ENCODE data around the gene MRLN. TPM values are rescaled to one million over a fixed set of nuclear protein-coding genes. Genes with fewer than 3 reads are reported as not detected.

MRLN gene
- total and polyA plus RNA-seq, 2 donors (not counting 1 experiment from before 2014, with no cell fraction given): not detected

DNA sequence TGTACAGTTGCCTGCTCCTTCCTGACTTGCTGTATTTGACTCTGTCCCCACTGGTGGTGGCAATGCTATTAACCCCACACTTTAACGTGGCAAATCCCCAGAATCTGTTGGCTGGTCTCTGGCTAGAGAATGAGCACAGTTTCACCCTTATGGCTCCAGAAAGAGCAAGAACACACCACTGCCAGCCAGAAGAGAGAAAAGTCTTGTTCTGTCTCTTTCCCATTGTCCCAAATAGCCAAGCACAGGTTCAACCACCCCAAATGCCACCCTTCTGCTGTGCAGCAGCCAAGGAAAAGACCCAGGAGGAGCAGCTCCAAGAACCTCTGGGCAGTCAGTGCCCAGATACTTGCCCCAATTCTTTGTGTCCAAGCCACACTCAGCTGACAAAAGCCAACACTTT lies 54.9 kb downstream of the MRLN start:
- Histone ChIP-seq H3K4me3 (replicated peaks in 1 of 4; ENCODE audit: control extremely low read depth in 1 of 4, insufficient read depth in 1 of 4, low read depth in 3 of 4, low read length in 4 of 4) (no peak overlapping the region), H3K4me1 (ENCODE audit: control insufficient read depth, extremely low read depth, insufficient read depth, low read length) (no peaks in the 10 kb centered on the region), H3K27ac (ENCODE audit: insufficient read depth, low read length) (no peak overlapping the region), H3K27me3 (ENCODE audit: control insufficient read depth, insufficient read depth, low read length) (no peaks in the 10 kb centered on the region), H3K4me2 (ENCODE audit: extremely low read depth, insufficient read depth, low read length) (no peak overlapping the region), H4K20me1 (ENCODE audit: control insufficient read depth, extremely low read depth, insufficient read depth, low read length) (no peaks in the 10 kb centered on the region), H2AFZ (ENCODE audit: low read length) (no peak overlapping the region), H3K9me3 (ENCODE audit: control insufficient read depth, insufficient read depth, low read depth, low read length) (no peaks in the 10 kb centered on the region), H3K9ac (ENCODE audit: insufficient read depth, low read length) (no peak overlapping the region), H3K36me3 (ENCODE audit: control insufficient read depth, insufficient read depth, low read length) (no peaks in the 10 kb centered on the region), H3K79me2 (ENCODE audit: control insufficient read depth, insufficient read depth, low read length) (no peaks in the 10 kb centered on the region)
- no peak for TF ChIP-seq EZH2 (IDR thresholded peaks at IDR 0.05; ENCODE audit: low read length, missing control alignments)
- TF ChIP-seq, protein P1, sequence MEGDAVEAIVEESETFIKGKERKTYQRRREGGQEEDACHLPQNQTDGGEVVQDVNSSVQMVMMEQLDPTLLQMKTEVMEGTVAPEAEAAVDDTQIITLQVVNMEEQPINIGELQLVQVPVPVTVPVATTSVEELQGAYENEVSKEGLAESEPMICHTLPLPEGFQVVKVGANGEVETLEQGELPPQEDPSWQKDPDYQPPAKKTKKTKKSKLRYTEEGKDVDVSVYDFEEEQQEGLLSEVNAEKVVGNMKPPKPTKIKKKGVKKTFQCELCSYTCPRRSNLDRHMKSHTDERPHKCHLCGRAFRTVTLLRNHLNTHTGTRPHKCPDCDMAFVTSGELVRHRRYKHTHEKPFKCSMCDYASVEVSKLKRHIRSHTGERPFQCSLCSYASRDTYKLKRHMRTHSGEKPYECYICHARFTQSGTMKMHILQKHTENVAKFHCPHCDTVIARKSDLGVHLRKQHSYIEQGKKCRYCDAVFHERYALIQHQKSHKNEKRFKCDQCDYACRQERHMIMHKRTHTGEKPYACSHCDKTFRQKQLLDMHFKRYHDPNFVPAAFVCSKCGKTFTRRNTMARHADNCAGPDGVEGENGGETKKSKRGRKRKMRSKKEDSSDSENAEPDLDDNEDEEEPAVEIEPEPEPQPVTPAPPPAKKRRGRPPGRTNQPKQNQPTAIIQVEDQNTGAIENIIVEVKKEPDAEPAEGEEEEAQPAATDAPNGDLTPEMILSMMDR (conservative IDR thresholded peaks at IDR 0.05 in 1 of 2, IDR thresholded peaks at IDR 0.05 in 1 of 2; ENCODE audit: low read depth in 1 of 2, low read length in 2 of 2): no peak
- DNase-seq (ENCODE audit: low read depth in 2 of 2): no peak

DNA sequence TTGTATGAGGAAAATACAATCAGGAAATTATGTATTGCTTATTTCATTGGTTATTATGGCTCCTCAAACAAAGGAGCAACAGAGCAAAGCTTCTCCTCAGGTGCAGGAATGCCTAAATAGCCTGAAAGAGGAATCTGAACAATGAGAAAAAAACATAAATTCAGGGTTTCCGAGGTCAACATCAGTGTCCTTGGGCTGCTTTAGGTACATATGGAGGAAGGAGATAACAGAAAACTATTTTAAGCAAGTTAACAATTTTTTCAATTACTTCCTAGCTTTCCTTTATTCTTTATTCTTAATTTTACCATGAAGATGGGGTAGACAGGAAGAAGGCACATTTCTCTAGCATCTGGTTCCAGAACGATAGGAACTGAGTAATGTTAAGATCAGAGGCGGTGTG lies 57.6 kb downstream of the MRLN start:
- Histone ChIP-seq H4K20me1 (ENCODE audit: control insufficient read depth, extremely low read depth, insufficient read depth, low read length) (no peaks in the 10 kb centered on the region), H3K27me3 (ENCODE audit: control insufficient read depth, insufficient read depth, low read length) (no peaks in the 10 kb centered on the region), H3K4me3 (replicated peaks in 1 of 4; ENCODE audit: control extremely low read depth in 1 of 4, insufficient read depth in 1 of 4, low read depth in 3 of 4, low read length in 4 of 4) (no peak overlapping the region), H3K27ac (ENCODE audit: insufficient read depth, low read length) (no peak overlapping the region), H3K36me3 (ENCODE audit: control insufficient read depth, insufficient read depth, low read length) (no peaks in the 10 kb centered on the region), H3K79me2 (ENCODE audit: control insufficient read depth, insufficient read depth, low read length) (no peaks in the 10 kb centered on the region), H3K9ac (ENCODE audit: insufficient read depth, low read length) (no peak overlapping the region), H3K4me2 (ENCODE audit: extremely low read depth, insufficient read depth, low read length) (no peak overlapping the region), H2AFZ (ENCODE audit: low read length) (no peak overlapping the region), H3K4me1 (ENCODE audit: control insufficient read depth, extremely low read depth, insufficient read depth, low read length) (no peaks in the 10 kb centered on the region), H3K9me3 (ENCODE audit: control insufficient read depth, insufficient read depth, low read depth, low read length) (no peaks in the 10 kb centered on the region)
- DNase-seq (ENCODE audit: low read depth in 2 of 2): no peak
- no peak for TF ChIP-seq EZH2 (IDR thresholded peaks at IDR 0.05; ENCODE audit: low read length, missing control alignments)
- TF ChIP-seq, protein P1 (conservative IDR thresholded peaks at IDR 0.05 in 1 of 2, IDR thresholded peaks at IDR 0.05 in 1 of 2; ENCODE audit: low read depth in 1 of 2, low read length in 2 of 2): no peak

DNA sequence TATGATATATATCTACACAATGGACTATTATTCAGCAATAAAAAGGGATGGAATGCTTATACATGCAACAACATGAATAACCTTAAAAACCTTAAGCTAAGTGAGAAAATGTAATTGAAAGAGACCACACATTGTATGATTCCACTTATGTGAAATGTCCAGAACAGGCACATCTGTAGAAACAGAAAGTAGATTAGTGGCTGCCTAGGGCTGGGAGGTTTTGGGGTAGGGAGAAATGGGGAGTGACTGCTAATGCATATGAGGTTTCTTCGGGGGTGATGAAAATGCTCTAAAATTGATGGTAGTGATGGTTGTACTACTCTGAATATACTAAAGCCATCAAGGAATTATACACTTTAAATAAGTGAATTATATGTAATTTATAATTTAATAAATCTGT lies 58.3 kb downstream of the MRLN start:
- Histone ChIP-seq H3K27ac (ENCODE audit: insufficient read depth, low read length) (no peak overlapping the region), H3K4me2 (ENCODE audit: extremely low read depth, insufficient read depth, low read length) (no peak overlapping the region), H4K20me1 (ENCODE audit: control insufficient read depth, extremely low read depth, insufficient read depth, low read length) (no peaks in the 10 kb centered on the region), H2AFZ (ENCODE audit: low read length) (no peak overlapping the region), H3K9ac (ENCODE audit: insufficient read depth, low read length) (no peak overlapping the region), H3K4me1 (ENCODE audit: control insufficient read depth, extremely low read depth, insufficient read depth, low read length) (no peaks in the 10 kb centered on the region), H3K79me2 (ENCODE audit: control insufficient read depth, insufficient read depth, low read length) (no peaks in the 10 kb centered on the region), H3K27me3 (ENCODE audit: control insufficient read depth, insufficient read depth, low read length) (no peaks in the 10 kb centered on the region), H3K36me3 (ENCODE audit: control insufficient read depth, insufficient read depth, low read length) (no peaks in the 10 kb centered on the region), H3K4me3 (replicated peaks in 1 of 4; ENCODE audit: control extremely low read depth in 1 of 4, insufficient read depth in 1 of 4, low read depth in 3 of 4, low read length in 4 of 4) (no peak overlapping the region), H3K9me3 (ENCODE audit: control insufficient read depth, insufficient read depth, low read depth, low read length) (no peaks in the 10 kb centered on the region)
- TF ChIP-seq EZH2 (IDR thresholded peaks at IDR 0.05; ENCODE audit: low read length, missing control alignments): no peak
- TF ChIP-seq, protein P1 (conservative IDR thresholded peaks at IDR 0.05 in 1 of 2, IDR thresholded peaks at IDR 0.05 in 1 of 2; ENCODE audit: low read depth in 1 of 2, low read length in 2 of 2): no peak
- no peak for DNase-seq (ENCODE audit: low read depth in 2 of 2)

Measured in fibroblast of lung (primary cell).